Effector memory CD8-positive, alpha-beta T cell (primary cell): ENCODE data around the gene DOCK3.

Experiments
- ATAC-seq: fragments of 150-1000 bp; cut with Tn5 transposase; replicated peaks from 2 replicates; pipeline ENCODE4 v1.10.0; 2021; ENCODE audit warnings: mild to moderate bottlenecking, moderate library complexity
- DNase-seq, 3 experiments: peaks; one replicate each; pipeline ENCODE4 v3.0.0; 2021
- H3K27ac Mint-ChIP-seq, 2 donors: one replicate each; pipeline ENCODE4 v1.8.0; 2022; ENCODE audit warnings: mild to moderate bottlenecking in 2 of 2, mixed read lengths in 2 of 2, moderate library complexity in 2 of 2
- H3K27me3 Mint-ChIP-seq, 2 donors: one replicate each; pipeline ENCODE4 v1.8.0; 2022; ENCODE audit warnings: mixed read lengths in 2 of 2
- H3K36me3 Mint-ChIP-seq: one replicate; pipeline ENCODE4 v1.8.0; 2022; ENCODE audit warnings: mild to moderate bottlenecking, moderate library complexity, mixed read lengths; ENCODE audit not compliant: insufficient read depth
- H3K4me1 Mint-ChIP-seq, 2 donors: one replicate each; pipeline ENCODE4 v1.8.0; 2022; ENCODE audit warnings: low read depth in 2 of 2, mixed read lengths in 2 of 2
- H3K4me3 Mint-ChIP-seq, 2 donors: one replicate each; pipeline ENCODE4 v1.8.0; 2022; ENCODE audit warnings: mild to moderate bottlenecking in 2 of 2, mixed read lengths in 2 of 2, moderate library complexity in 2 of 2
- H3K9me3 Mint-ChIP-seq, 2 donors: one replicate each; pipeline ENCODE4 v1.8.0; 2022; ENCODE audit warnings: mixed read lengths in 2 of 2

The DOCK3 gene

DNA sequence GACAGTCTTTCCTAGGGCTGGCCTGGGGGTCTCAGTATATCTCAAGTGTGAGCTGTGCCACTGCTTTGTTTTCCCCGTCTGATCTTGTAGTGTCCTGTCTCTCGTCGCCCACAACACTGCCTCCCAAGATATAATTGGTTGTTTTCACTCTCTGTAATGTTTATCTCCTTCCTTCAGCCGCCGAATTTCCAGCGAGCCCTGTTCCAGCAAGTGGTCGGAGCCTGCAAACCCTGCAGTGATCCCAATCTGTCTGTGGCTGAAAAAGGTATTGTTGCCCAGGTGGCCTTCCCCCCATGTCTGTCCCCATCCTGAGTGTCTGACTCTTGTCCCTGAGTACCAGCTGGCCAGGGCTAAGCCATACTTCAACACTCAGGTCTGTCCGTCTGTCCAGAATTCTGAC is 700.8 kb downstream of the DOCK3 start:
- no peak for ATAC-seq
- Mint-ChIP-seq H3K4me1 (no peaks in the 10 kb centered on the region), H3K9me3 (no peaks in the 10 kb centered on the region), H3K4me3 (no peak overlapping the region), H3K27me3 (peaks cover 0 to 21% of the 10 kb centered on the region in 2 donors), H3K27ac (no peak overlapping the region), H3K36me3 (no peaks in the 10 kb centered on the region)
- DNase-seq: no peak

DNA sequence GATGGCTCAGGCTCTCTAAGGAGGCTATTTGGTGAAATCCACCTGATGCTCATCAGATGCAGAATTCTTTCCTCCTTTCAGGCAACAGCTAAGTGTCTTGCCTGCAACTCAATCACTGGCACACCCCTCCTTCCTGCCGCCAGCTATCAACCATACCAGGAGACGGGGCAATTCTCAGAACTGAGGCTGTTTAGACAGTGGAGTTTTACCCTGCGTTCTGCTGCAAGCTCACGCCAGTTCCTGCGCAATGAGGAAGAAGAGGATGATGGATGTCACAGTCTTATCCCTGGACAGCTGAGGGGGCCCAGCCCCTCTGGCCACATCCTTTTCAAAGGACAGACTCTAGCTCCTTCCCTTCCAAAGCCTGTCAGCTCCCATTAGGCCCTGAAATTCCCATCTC is 703.3 kb downstream of the DOCK3 start:
- no peaks in the 10 kb centered on the region for H3K36me3 Mint-ChIP-seq
- DNase-seq (no peak), ATAC-seq (no peak)
- no peaks in the 10 kb centered on the region for H3K9me3 Mint-ChIP-seq
- no peak overlapping the region for H3K4me3 Mint-ChIP-seq
- no peaks in the 10 kb centered on the region for H3K4me1 Mint-ChIP-seq
- H3K27ac Mint-ChIP-seq: no peak overlapping the region
- peaks cover 0 to 21% of the 10 kb centered on the region in 2 donors for H3K27me3 Mint-ChIP-seq

DNA sequence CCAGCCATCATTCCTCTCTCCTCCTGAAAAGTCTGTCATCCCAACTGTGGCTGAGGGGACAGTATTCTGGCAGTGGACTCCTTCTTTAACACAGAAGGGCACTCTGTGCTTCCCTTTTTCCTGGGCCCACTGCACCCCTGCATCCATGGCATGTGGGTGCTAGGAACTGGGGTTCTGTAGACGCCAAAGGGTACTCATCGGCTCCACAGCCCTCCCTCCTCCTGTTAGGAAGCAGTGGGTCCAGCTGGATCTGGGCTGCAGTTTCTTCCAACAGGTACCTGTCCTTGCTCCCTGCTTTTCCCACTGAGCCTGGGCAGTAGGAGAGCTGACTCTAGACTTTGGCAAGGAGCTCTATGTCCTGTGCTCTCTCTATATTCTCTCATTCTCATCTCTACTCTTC is 704.0 kb downstream of the DOCK3 start:
- peaks cover 0 to 21% of the 10 kb centered on the region in 2 donors for H3K27me3 Mint-ChIP-seq
- ATAC-seq (no peak), DNase-seq (no peak)
- H3K9me3 Mint-ChIP-seq: no peaks in the 10 kb centered on the region
- no peaks in the 10 kb centered on the region for H3K36me3 Mint-ChIP-seq
- H3K27ac Mint-ChIP-seq: peak overlapping the region in 1 of 2 donors; percentile 5
- peaks cover under 1 to 5% of the 10 kb centered on the region in 2 donors for H3K4me1 Mint-ChIP-seq
- no peak overlapping the region for H3K4me3 Mint-ChIP-seq

DNA sequence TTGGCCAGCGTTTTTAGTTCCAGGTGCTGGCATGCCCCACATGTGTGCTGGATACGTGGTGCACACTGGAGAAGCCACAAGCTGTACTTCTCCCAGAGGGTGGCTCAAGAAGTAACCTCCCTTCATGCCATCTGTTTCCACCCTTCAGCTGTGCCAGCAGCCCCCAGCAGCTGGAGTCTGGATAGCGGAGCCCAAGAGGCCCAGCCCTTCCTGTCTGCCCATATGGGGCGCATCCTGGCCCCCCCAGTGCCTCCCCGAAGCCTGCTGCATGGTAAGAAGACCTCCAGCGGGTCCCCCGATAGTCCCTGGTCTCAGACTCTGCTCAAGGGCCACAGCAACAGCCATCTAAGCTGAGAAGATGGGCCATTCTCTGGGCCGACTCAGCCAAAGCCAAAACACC is 704.6 kb downstream of the DOCK3 start:
- H3K36me3 Mint-ChIP-seq: no peaks in the 10 kb centered on the region
- H3K27me3 Mint-ChIP-seq: peaks cover 0 to 18% of the 10 kb centered on the region in 2 donors
- peaks cover 5 to 11% of the 10 kb centered on the region in 2 donors for H3K4me1 Mint-ChIP-seq
- H3K4me3 Mint-ChIP-seq: no peak overlapping the region
- ATAC-seq (no peak), DNase-seq (no peak)
- H3K9me3 Mint-ChIP-seq: no peaks in the 10 kb centered on the region
- peak overlapping the region in 1 of 2 donors; percentile 2 for H3K27ac Mint-ChIP-seq

DNA sequence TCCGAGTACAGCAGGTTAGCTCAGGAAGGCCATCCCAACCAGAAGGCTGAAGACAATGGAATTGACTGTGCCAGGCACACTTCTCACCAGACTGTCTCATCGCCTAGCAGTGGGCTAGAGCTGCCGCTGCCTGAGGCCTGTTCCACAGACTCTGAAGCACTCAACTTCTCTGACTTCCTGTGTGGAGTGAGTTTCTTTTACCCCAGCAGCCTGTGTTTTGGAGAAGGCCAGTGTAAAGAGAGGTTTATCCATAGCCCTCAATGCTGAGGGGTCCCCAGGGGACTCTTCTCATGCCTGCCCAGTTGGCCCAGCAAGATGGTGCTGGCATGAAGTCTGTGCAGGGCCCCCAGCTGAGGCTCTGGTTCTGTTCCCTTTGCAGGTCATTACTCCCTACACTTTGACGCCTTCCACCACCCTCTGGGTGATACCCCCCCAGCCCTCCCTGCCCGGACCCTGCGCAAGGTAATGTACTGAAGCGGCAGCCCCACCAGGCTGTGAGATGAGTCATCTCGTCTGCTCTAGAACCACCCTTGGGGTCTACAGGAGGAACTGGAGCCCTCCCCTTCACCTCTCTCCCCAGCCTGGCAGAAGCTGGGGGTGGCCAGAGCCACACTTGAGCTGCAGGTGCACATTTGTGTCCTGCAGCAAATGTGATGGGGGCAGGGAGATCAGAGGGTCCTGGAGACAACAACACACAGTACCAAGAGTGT is 705.2 kb downstream of the DOCK3 start:
- peaks cover 5% of the 10 kb centered on the region for H3K36me3 Mint-ChIP-seq
- H3K4me1 Mint-ChIP-seq: peaks cover 8 to 17% of the 10 kb centered on the region in 2 donors
- DNase-seq (no peak), ATAC-seq (no peak)
- no peak overlapping the region for H3K27ac Mint-ChIP-seq
- H3K4me3 Mint-ChIP-seq: no peak overlapping the region
- H3K9me3 Mint-ChIP-seq: no peaks in the 10 kb centered on the region
- H3K27me3 Mint-ChIP-seq: peaks cover 0 to 14% of the 10 kb centered on the region in 2 donors

DNA sequence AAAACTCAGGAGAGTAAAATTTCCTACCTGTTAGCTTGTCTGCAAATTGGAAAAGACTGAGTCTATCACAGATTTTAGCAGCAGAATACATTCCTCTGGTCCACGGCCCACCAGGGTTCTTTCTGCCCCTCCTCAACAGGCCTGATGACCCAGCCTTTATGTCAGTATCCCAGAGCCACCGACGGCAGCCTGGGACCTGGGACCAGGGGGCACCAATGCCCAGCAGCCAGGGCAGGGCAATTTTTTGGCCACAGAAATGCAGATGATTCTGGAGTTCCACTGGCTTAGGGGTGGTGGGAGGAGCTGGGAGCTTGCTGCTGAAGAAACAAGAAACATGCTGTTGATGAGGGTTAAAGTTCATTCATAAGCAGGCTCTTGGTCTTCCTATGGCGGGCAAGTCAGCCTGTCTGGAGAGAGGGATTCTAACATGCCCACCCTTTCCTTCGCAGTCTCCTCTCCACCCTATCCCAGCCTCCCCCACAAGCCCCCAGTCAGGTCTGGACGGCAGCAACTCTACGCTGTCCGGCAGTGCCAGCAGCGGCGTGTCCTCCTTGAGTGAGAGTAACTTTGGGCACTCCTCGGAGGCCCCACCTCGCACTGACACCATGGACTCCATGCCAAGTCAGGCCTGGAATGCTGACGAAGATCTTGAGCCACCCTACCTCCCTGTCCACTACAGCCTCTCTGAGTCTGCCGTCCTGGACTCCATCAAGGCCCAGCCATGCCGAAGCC is 706.0 kb downstream of the DOCK3 start:
- DNase-seq (no peak), ATAC-seq (no peak)
- Mint-ChIP-seq H3K27me3 (peaks cover 0 to 12% of the 10 kb centered on the region in 2 donors), H3K36me3 (peaks cover 13% of the 10 kb centered on the region), H3K4me1 (peaks cover 11 to 23% of the 10 kb centered on the region in 2 donors), H3K9me3 (no peaks in the 10 kb centered on the region), H3K27ac (no peak overlapping the region), H3K4me3 (no peak overlapping the region)

DNA sequence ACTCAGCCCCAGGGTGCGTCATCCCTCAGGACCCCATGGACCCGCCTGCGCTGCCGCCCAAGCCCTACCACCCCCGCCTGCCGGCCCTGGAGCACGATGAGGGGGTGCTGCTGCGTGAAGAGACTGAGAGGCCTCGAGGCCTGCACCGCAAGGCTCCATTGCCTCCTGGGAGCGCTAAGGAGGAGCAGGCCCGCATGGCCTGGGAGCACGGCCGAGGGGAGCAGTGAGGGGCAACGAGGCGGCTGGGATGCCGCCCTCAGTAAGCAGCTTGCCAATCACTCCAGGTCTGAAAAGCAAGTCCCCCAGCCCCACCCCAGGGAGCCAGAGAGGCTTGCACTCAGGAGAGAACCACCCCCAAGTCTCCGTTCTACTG is 706.6 kb downstream of the DOCK3 start:
- Mint-ChIP-seq H3K27ac (no peak overlapping the region), H3K4me1 (peaks cover 16 to 29% of the 10 kb centered on the region in 2 donors), H3K27me3 (peaks cover 0 to 6% of the 10 kb centered on the region in 2 donors), H3K9me3 (no peaks in the 10 kb centered on the region), H3K4me3 (no peak overlapping the region), H3K36me3 (peaks cover 18% of the 10 kb centered on the region)
- no peak for DNase-seq
- ATAC-seq: no peak

DNA sequence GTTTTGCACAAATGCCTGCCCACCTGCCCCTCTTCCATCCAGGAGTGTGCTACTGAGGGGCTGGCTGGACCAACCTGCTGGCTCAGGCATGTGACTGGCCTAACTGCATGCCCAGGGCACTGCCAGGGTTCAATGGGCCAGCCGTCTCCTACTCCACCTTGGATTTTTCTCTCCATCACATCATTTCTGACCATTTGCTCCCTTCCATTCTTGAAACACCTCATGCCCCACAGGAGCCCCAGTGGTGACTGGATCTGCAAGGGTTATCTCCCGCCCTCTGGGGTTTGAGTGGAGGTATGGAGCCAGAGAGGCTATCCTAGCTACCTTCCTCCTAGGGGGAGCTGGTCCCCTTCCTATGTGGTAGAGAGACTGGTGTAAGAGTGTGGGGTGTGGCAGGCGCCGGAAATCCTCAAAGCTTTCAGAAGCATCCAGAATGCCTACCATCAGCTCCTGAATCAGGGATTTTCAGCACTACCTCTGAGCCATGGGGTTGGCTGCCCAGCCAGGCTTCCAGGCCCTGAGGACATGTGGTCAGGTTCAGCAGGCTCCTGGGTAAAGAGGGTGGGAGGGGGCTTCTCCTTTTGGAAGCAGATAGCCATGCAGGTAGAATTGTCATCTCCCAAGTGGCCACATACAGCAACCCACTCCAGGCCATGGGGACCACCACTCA is 707.5 kb downstream of the DOCK3 start:
- Mint-ChIP-seq H3K4me3 (no peak overlapping the region), H3K27me3 (no peaks in the 10 kb centered on the region), H3K4me1 (peaks cover 24 to 35% of the 10 kb centered on the region in 2 donors), H3K27ac (no peak overlapping the region), H3K36me3 (peaks cover 27% of the 10 kb centered on the region), H3K9me3 (no peaks in the 10 kb centered on the region)
- ATAC-seq (no peak), DNase-seq (no peak)

DNA sequence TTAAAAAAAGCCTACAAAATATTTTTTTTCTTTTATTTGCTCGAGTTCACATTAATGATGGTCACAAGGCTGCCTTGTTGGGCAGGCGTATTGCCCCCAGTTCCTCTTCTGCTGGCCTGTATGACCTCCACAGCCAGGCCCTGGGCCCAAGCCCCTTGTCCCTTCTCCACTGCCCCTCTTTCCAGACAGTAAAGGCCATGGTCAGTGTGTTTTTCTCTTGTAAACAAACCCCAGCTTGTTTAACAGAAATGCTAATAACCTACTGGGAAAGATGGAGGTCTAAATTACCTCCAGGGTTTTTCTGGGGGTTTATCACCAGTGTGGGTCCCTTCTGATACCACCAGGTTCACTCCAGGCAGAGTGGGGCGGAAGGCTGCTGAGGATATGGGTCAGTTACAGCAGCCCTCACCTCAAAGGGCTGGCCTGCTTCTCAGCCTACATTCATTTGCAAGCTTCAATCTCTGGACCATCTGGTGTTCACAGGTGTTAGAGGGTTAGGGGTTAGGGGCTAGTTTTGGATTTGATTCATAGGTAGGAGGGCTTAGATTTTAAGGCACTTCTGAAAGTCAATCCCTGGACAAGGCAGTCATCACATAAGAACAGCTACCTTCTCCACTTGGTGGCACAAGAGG is 708.3 kb downstream of the DOCK3 start:
- Mint-ChIP-seq H3K36me3 (peaks cover 35% of the 10 kb centered on the region), H3K4me3 (peak overlapping the region in 1 of 2 donors; percentile 96), H3K4me1 (peaks cover 31 to 41% of the 10 kb centered on the region in 2 donors), H3K27ac (peak overlapping the region; percentile 29 to 99), H3K9me3 (no peaks in the 10 kb centered on the region), H3K27me3 (no peaks in the 10 kb centered on the region)
- DNase-seq (no peak), ATAC-seq (no peak)

DNA sequence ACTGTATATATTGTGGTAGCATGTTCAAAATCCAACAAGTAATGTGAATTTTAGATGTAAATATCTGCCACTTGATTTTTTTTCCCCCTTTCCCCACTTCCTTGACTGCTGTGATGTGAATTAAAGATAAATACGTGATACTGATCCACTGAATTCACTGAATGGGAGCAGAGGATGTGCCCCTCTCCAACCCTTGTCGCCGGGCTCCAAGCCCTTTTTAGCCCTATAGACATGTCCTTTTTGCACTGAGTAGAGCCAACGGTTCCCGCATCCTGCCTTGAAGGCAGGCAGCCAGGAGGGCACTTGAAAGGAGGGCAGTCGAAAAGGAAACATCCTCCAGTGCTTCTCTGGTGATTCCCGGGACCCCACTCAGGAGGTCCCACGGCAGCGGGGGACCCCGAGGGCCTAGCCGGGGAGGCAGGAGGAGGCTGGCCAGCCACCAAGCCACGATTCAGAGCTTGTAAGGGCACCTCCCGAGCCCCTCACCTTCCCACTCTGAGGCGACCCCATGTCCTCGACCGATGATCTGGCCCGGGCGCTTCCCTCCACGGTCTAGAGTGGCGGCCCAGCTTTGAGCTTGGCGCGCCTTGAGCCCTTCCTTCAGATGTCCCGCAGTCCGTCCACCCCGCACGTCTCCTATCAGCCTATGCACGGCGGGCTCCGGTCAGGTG is 709.5 kb downstream of the DOCK3 start:
- peaks cover 38 to 42% of the 10 kb centered on the region in 2 donors for H3K4me1 Mint-ChIP-seq
- DNase-seq: peak in 1 of 3 experiments; percentile 14
- peak overlapping the region; percentile 98 to 99 for H3K27ac Mint-ChIP-seq
- no peaks in the 10 kb centered on the region for H3K9me3 Mint-ChIP-seq
- no peaks in the 10 kb centered on the region for H3K27me3 Mint-ChIP-seq
- ATAC-seq: no peak
- H3K4me3 Mint-ChIP-seq: peak overlapping the region; percentile 95 to 96
- H3K36me3 Mint-ChIP-seq: peaks cover 45% of the 10 kb centered on the region

DNA sequence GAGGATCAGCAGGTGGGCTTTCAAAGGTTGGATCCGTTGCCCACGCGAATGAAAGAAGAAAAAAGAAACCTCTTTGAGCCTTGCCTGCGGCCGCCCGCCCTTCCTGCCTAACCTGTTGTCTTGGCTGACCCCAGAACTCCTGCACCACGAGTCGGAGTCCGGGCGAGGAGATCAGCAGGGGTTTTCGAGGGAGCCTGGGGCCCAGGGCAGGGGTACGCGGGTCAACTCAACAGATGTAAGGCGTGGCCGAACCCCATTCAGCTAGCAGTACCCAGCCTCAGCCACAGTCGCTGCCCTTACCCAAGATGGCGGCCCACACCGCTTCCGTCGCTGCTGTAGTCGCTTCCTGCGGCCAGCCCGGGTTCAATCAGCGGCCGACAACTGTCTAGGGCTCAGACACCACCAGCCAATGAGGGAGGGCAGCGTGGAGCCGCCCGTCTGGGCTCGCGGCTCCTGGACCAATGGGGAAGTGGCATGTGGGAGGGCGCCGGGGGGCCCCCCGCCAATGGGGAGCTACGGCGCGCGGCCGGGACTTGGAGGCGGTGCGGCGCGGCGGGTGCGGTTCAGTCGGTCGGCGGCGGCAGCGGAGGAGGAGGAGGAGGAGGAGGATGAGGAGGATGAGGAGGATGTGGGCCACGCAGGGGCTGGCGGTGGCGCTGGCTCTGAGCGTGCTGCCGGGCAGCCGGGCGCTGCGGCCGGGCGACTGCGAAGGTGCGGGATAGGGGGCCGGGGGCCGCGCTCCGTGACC is 710.2 kb downstream of the DOCK3 start, which contains the start of gene MANF:
Gene MANF, plus strand, starts transcription at position 566 of the 748 bp plus-strand sequence. Its CDS starts 52 bp downstream, at position 618.
- no peaks in the 10 kb centered on the region for H3K9me3 Mint-ChIP-seq
- H3K27me3 Mint-ChIP-seq: no peaks in the 10 kb centered on the region
- peak; percentile 94 for ATAC-seq
- H3K27ac Mint-ChIP-seq: peak within 1 kb of the TSS; percentile 98 to 99
- DNase-seq: peak; percentile 93 to 95 (median 94)
- H3K4me1 Mint-ChIP-seq: peaks cover 43 to 47% of the 10 kb centered on the region in 2 donors
- peak within 1 kb of the TSS; percentile 95 to 96 for H3K4me3 Mint-ChIP-seq
- peaks cover 51% of the 10 kb centered on the region for H3K36me3 Mint-ChIP-seq

DNA sequence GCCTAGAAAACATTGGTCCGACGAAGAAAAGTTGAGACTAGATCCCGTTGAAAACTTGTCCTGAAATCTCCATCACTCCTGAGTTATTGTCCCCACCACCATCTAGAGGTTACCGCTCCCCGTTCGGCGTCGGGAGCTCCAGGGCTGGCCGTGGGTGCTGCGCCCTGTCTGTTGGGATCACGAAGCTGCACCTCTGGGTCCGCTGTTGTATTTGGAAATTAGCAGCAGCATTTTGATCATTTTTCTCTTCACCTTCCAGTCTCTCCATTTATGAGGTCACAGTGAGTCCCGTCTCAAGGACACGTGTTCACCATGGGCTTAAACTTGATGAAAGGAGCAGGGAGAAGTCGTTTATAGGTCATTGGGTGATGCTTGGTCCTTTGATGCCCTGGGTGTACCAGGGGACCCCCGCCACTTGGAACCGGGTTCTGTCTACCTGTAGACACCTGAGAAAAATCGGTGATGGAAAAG is 710.9 kb downstream of the DOCK3 start:
- Mint-ChIP-seq H3K36me3 (peaks cover 57% of the 10 kb centered on the region), H3K9me3 (no peaks in the 10 kb centered on the region), H3K27ac (peak overlapping the region; percentile 98 to 99), H3K4me1 (peaks cover 48 to 50% of the 10 kb centered on the region in 2 donors), H3K27me3 (no peaks in the 10 kb centered on the region), H3K4me3 (peak overlapping the region; percentile 95 to 96)
- DNase-seq: no peak
- ATAC-seq: no peak
